Heart left ventricle (tissue), 16 donors: ENCODE measurements around the gene LIPC. TPM values are rescaled to one million over a fixed set of nuclear protein-coding genes. Genes with fewer than 3 reads are reported as not detected.
A peak's percentile ranks its signal among the peaks of the same experiment; 100 is the strongest.

Experiments
- ATAC-seq, 4 donors: fragments of 200-7000 bp; cut with Tn5 transposase; one replicate each; pipeline ENCODE4 v1.9.1; 2020 to 2022; ENCODE audit warnings: moderate library complexity in 4 of 4, mild to moderate bottlenecking in 3 of 4, moderate number of reproducible peaks in 1 of 4
- DNase-seq, 5 donors: peaks; one replicate each; pipeline ENCODE4 v3.0.0-alpha.2; 2020
- H3K27ac ChIP-seq, 12 donors: fragments of 200-600 bp; sonication (generic) in 4 of 12; one replicate each; pipeline versions ENCODE4 v1.5.0 to v1.8.0; 2016 to 2022; ENCODE audit warnings: mild to moderate bottlenecking in 2 of 12
- H3K27me3 ChIP-seq, 9 donors: fragments of 200-600 bp; sonication (generic) in 2 of 9; one replicate each; pipeline versions ENCODE4 v1.5.1 to v1.8.0; 2016 to 2022; ENCODE audit warnings: mild to moderate bottlenecking in 3 of 9
- H3K36me3 ChIP-seq, 9 donors: fragments of 200-600 bp; sonication (generic) in 2 of 9; one replicate each; pipeline versions ENCODE4 v1.5.0 to v1.8.0; 2018 to 2022; ENCODE audit warnings: mild to moderate bottlenecking in 2 of 9
- H3K4me1 ChIP-seq, 12 donors: fragments of 200-600 bp; sonication (generic) in 4 of 12; one replicate each; pipeline versions ENCODE4 v1.5.0 to v1.8.0; 2016 to 2022; ENCODE audit warnings: mild to moderate bottlenecking in 3 of 12
- H3K4me3 ChIP-seq, 12 donors: fragments of 200-600 bp; sonication (generic) in 4 of 12; one replicate each; pipeline versions ENCODE4 v1.5.0 to v1.8.0; 2017 to 2022; ENCODE audit warnings: mild to moderate bottlenecking in 9 of 12, moderate library complexity in 4 of 12
- H3K9me3 ChIP-seq, 12 donors: fragments of 200-600 bp; sonication (generic) in 4 of 12; one replicate each; pipeline versions ENCODE4 v1.5.0 to v1.8.0; 2016 to 2022; ENCODE audit warnings: mild to moderate bottlenecking in 1 of 12
- POLR2A ChIP-seq, 2 donors: fragments of 450-650 bp; IDR thresholded peaks; one replicate each; pipeline ENCODE4 v1.6.1; 2017; ENCODE audit warnings: antibody characterized with exemption in 2 of 2, mild to moderate bottlenecking in 2 of 2, moderate library complexity in 2 of 2
- WGBS, 4 donors: extraction: QIAGEN DNeasy Blood & Tissue Kit in 2 of 4; methylation state at CpG; one replicate each; pipeline versions ENCODE4 v1.1.5 to v1.1.7; 2013 to 2018; 5-methylcytosine and 5-hydroxymethylcytosine counted together
- intact Hi-C, 10 donors: fragments of 100-400 bp; cut with DNase I; formaldehyde crosslinking; loops; one replicate each; pipeline versions ENCODE4 v1.11.1 to v1.14.2; 2022
- polyA plus RNA-seq, 2 donors: library from polyadenylated mRNA; stranded (reverse); fragments of 200-250 nt; gene quantifications; one replicate each; pipeline ENCODE4 v1.2.3, GENCODE V29; 2013
- total RNA-seq, 9 donors: library from RNA; depleted of rRNA in 2 of 9; stranded (reverse); fragments of >200 nt in 2 of 9; fragmentation: NEBNext Ultra II Directional in 3 of 9; extraction: Animal tissue kit (Norgen Biotek cat#: 25700) in 3 of 9; gene quantifications; one replicate each; pipeline versions ENCODE4 v1.1.0 to v1.2.4, GENCODE V29; 2016 to 2023
- TF ChIP-seq, protein P1 (sequence below), 12 donors: fragments of 200-600 bp; sonication (generic) in 4 of 12; IDR thresholded peaks; one replicate each; pipeline versions ENCODE4 v1.5.0 to v1.8.0; 2018 to 2022; ENCODE audit warnings: antibody characterized with exemption in 12 of 12, mild to moderate bottlenecking in 5 of 12
- donor health status: ischemic (EF 13 %, LVEDD 7.1; RV severe dilation, severe dysfunction).
- donor health status: healthy with polysubstance abuse.
- donor health status: DM: no; HTN: yes; CAD: no.
- donor health status: DM: no; HTN: no; CAD: no.
- donor health status: ischemic (EF 25% LVEDD 6.9; RV normal size, moderate dysfunction).
- donor health status: ischemic (EF 25% LVEDD 5.7; RV mildly dilated, moderate dysfunction).
- donor health status: healthy.
- donor health status: DM: yes; HTN: yes; CAD: no.
- donor health status: ischemic (EF 35%, LVEDD 5.7; RV mildly dilated, moderate dysfunction).
- donor health status: nonischemic (EF 11% LVEDD 7.7; RV severe dilation, severe dysfunction).
- donor health status: DM: yes; HTN: yes; CAD: no.
- donor health status: PGD.
- donor health status: ischemic (EF 29% LVEDD 5.4; RV normal size, mild dysfunction).
- donor health status: nonischemic (EF 23%, LVEDD 6.1; RV moderate dilation, normal function).

The LIPC gene
- total and polyA plus RNA-seq, 11 donors: 0.10 to 1.4 (median 0.55) TPM; not detected in 1

DNA sequence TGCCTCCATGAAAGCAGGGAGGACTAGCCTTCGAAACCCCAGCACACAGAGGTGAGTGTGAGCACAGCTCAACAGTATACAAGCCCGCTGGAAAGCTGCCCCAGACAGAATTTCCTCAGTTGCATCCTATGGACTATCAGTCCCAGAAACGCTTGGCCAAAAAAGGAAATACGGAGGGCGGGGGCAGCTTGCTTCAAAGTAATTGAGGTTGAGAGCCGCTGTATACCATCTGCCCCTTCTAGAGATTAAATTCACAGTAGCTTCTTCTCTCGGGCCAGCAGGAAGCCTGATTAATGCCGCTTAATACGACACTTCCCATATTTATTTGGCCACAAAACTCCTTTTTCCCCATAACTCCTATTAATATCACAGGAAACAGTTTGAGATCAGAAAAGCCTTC is 88.7 kb downstream of the LIPC start:
- Histone ChIP-seq H3K4me3 (peak overlapping the region in 1 of 12 donors; percentile 4), H3K4me1 (peaks cover 3 to 93% (median 29%) of the 10 kb centered on the region in 12 donors), H3K36me3 (no peaks in the 10 kb centered on the region), H3K27ac (peak overlapping the region in 5 of 12 donors; percentile 6 to 82 (median 39)), H3K9me3 (no peaks in the 10 kb centered on the region), H3K27me3 (no peaks in the 10 kb centered on the region)
- ATAC-seq (no peak), DNase-seq (no peak)
- intact Hi-C loops: loop anchor here in 3 of 10 donors (10.0 kb wide), 3 partner anchors 86 to 256 kb away; partner anchors contain the start of gene LIPC (in 1 of the 3)
- TF ChIP-seq, protein P1, sequence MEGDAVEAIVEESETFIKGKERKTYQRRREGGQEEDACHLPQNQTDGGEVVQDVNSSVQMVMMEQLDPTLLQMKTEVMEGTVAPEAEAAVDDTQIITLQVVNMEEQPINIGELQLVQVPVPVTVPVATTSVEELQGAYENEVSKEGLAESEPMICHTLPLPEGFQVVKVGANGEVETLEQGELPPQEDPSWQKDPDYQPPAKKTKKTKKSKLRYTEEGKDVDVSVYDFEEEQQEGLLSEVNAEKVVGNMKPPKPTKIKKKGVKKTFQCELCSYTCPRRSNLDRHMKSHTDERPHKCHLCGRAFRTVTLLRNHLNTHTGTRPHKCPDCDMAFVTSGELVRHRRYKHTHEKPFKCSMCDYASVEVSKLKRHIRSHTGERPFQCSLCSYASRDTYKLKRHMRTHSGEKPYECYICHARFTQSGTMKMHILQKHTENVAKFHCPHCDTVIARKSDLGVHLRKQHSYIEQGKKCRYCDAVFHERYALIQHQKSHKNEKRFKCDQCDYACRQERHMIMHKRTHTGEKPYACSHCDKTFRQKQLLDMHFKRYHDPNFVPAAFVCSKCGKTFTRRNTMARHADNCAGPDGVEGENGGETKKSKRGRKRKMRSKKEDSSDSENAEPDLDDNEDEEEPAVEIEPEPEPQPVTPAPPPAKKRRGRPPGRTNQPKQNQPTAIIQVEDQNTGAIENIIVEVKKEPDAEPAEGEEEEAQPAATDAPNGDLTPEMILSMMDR (IDR thresholded peaks at IDR 0.05): no peak
- no peak for TF ChIP-seq POLR2A (IDR thresholded peaks at IDR 0.05)
- WGBS, 4 donors: 54 to 68% (median 61%) methylated on average over 9 of the region's 9 CpGs

DNA sequence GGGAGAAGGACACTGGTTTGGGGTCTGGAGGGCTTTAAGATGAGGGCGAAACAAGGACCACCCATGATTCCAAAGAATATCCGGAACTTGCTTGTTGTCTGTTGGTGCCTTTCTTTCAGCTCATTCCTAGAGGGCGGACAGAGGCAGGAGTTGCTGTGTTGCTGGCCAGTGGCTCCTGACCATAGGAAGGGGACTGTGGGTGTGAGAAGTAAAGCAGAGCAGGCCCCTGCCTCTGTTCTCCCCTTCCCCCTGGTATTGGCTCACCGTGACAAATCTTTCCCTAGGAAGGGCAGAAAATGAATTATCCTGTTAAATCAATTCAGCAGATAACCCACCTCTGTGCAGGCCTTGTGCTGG is 89.1 kb downstream of the LIPC start:
- Histone ChIP-seq H3K9me3 (no peaks in the 10 kb centered on the region), H3K27me3 (no peaks in the 10 kb centered on the region), H3K27ac (peak overlapping the region in 6 of 12 donors; percentile 5 to 82 (median 19)), H3K4me3 (peak overlapping the region in 1 of 12 donors; percentile 4), H3K36me3 (no peaks in the 10 kb centered on the region), H3K4me1 (peaks cover 3 to 93% (median 31%) of the 10 kb centered on the region in 12 donors)
- intact Hi-C loops: loop anchor here in 3 of 10 donors (10.0 kb wide), 3 partner anchors 86 to 256 kb away; partner anchors contain the start of gene LIPC (in 1 of the 3)
- ATAC-seq: no peak
- DNase-seq: no peak
- no peak for TF ChIP-seq POLR2A (IDR thresholded peaks at IDR 0.05)
- TF ChIP-seq, protein P1 (IDR thresholded peaks at IDR 0.05): no peak
- WGBS, 4 donors: 59 to 74% (median 67%) methylated on average over 4 of the region's 4 CpGs

DNA sequence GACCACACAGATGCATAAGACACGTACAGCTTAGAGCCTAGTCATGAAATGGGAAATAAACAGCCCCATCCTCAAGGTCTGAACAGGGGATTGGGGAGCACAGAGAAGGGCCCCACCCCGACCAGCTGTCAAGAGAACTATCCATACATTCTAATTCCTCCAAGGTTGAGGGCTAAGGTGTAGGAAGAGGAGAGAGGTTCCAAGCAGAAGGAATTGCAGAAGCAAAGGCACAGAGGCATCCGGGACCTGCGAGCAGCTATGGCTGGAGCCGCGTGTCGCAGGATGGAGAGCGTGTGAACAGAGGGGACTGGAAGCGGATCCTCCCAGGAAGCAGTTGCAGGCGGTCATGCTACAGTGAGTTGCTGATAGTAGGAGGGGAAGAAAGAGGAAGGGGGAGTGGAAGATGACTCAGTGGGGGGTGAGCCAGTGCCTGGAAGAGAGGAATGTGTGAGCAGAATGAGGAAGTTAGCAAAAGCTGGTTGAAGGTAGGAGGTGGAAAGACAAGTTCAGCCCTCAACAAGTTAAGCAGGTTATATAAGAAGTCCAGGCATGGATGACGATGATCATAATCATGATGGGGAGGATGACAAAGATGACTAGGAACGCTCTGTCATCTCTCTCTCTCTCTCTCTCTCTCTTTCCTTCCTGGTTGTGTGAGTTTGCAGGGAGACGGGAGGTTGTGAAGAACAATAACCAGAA is 89.7 kb downstream of the LIPC start:
- ATAC-seq: peak in 3 of 4 donors; percentile 31 to 55 (median 35)

More for the DNA sequence above, 89.7 kb downstream of the LIPC start:
- intact Hi-C loops: loop anchor here in 3 of 10 donors (10.0 kb wide), 3 partner anchors 87 to 257 kb away; partner anchors contain the start of gene LIPC (in 1 of the 3)
- peak overlapping the region in 6 of 12 donors; percentile 5 to 82 (median 19) for H3K27ac ChIP-seq
- TF ChIP-seq POLR2A (IDR thresholded peaks at IDR 0.05): no peak
- TF ChIP-seq, protein P1 (IDR thresholded peaks at IDR 0.05): no peak
- H3K36me3 ChIP-seq: no peaks in the 10 kb centered on the region
- peak overlapping the region in 1 of 12 donors; percentile 4 for H3K4me3 ChIP-seq
- peaks cover 3 to 94% (median 33%) of the 10 kb centered on the region in 12 donors for H3K4me1 ChIP-seq
- peak in 3 of 5 donors; percentile 44 to 78 (median 66) for DNase-seq
- WGBS, 4 donors: 59 to 62% (median 61%) methylated on average over 13 of the region's 13 CpGs
- H3K27me3 ChIP-seq: no peaks in the 10 kb centered on the region
- no peaks in the 10 kb centered on the region for H3K9me3 ChIP-seq
